Kidney capillary endothelial cell (primary cell): ENCODE data around the gene FHOD3.
"Not testable (repeated sequence)": the region's sequence is repeated elsewhere in the genome, so short reads cannot be mapped to it uniquely, and the experiment has no call there.

ENCODE experiments used
- DNase-seq: peaks from one replicate; pipeline ENCODE4 v3.0.0-alpha.2; 2018; ENCODE audit warnings: low spot score

Gene FHOD3

GRCh38 chr18:36711014-36711725 is 413.7 kb downstream of the FHOD3 start:
- DNase-seq, result no peak

GRCh38 chr18:36711813-36712444 is 414.4 kb downstream of the FHOD3 start:
- DNase-seq, result no peak

- no peak for DNase-seq
Observed at GRCh38 chr18:36714476-36714875, 417.0 kb downstream of the FHOD3 start.

GRCh38 chr18:36717422-36718110 is 420.1 kb downstream of the FHOD3 start:
- no peak for DNase-seq

- DNase-seq, result no peak
Observed at GRCh38 chr18:36718705-36719328, 421.3 kb downstream of the FHOD3 start.

- no peak for DNase-seq
Observed at GRCh38 chr18:36719630-36720029, 422.1 kb downstream of the FHOD3 start.

- DNase-seq, result not testable (repeated sequence)
Observed at GRCh38 chr18:36721351-36721750, 423.8 kb downstream of the FHOD3 start.

GRCh38 chr18:36724169-36724568 is 426.7 kb downstream of the FHOD3 start:
- DNase-seq, result no peak

- no peak for DNase-seq
Observed at GRCh38 chr18:36724591-36725001, 427.1 kb downstream of the FHOD3 start.

- DNase-seq, result no peak
Observed at GRCh38 chr18:36728345-36728744, 430.8 kb downstream of the FHOD3 start.

GRCh38 chr18:36729197-36729596 is 431.7 kb downstream of the FHOD3 start:
- no peak for DNase-seq

GRCh38 chr18:36732264-36732663 is 434.8 kb downstream of the FHOD3 start:
- no peak for DNase-seq

GRCh38 chr18:36733150-36733549 is 435.6 kb downstream of the FHOD3 start:
- DNase-seq, result no peak

- DNase-seq, result no peak
Observed at GRCh38 chr18:36734596-36734995, 437.1 kb downstream of the FHOD3 start.

- DNase-seq, result no peak
Observed at GRCh38 chr18:36735130-36735529, 437.6 kb downstream of the FHOD3 start.

- no peak for DNase-seq
Observed at GRCh38 chr18:36736094-36736493, 438.6 kb downstream of the FHOD3 start.

GRCh38 chr18:36737316-36737715 is 439.8 kb downstream of the FHOD3 start:
- no peak for DNase-seq

- no peak for DNase-seq
Observed at GRCh38 chr18:36744261-36744876, 446.9 kb downstream of the FHOD3 start.

- DNase-seq, result no peak
Observed at GRCh38 chr18:36745219-36745975, 447.9 kb downstream of the FHOD3 start.

- DNase-seq, result no peak
Observed at GRCh38 chr18:36752929-36753865, 455.7 kb downstream of the FHOD3 start.
